Peyer's patch (tissue), 4 donors: Measurements from ENCODE around the gene SLC24A4. TPM values are rescaled to one million over a fixed set of nuclear protein-coding genes. Genes with fewer than 3 reads are reported as not detected.

Source experiments
- DNase-seq, 3 donors: peaks; one replicate each; pipeline ENCODE4 v3.0.0-alpha.2; 2017 to 2019
- H3K27ac ChIP-seq, 4 donors: fragments of 200-600 bp; sonication (generic); one replicate each; pipeline ENCODE4 v1.5.1; 2016 to 2019
- H3K27me3 ChIP-seq, 2 donors: fragments of 200-600 bp; sonication (generic); one replicate each; pipeline ENCODE4 v1.5.1; 2019
- H3K36me3 ChIP-seq, 3 donors: fragments of 200-600 bp; sonication (generic); one replicate each; pipeline ENCODE4 v1.5.1; 2016 to 2019
- H3K4me1 ChIP-seq, 4 donors: fragments of 200-600 bp; sonication (generic); one replicate each; pipeline ENCODE4 v1.5.1; 2016 to 2019
- H3K4me3 ChIP-seq, 4 donors: fragments of 200-600 bp; sonication (generic); 1 replicate in 3 of 4; 2 replicates in 1 of 4; pipeline ENCODE4 v1.5.1; 2016 to 2019; ENCODE audit warnings: mild to moderate bottlenecking in 1 of 4
- H3K9me3 ChIP-seq, 4 donors: fragments of 200-600 bp; sonication (generic); one replicate each; pipeline ENCODE4 v1.5.1; 2016 to 2019; ENCODE audit warnings: mild to moderate bottlenecking in 1 of 4
- POLR2A ChIP-seq, 2 donors: fragments of 450-650 bp; IDR thresholded peaks; one replicate each; pipeline ENCODE4 v1.5.1; 2017; ENCODE audit warnings: antibody characterized with exemption in 2 of 2, mild to moderate bottlenecking in 2 of 2, moderate library complexity in 2 of 2
- total RNA-seq, 4 donors: library from RNA; depleted of rRNA; stranded (reverse); fragments of >200 nt; gene quantifications; one replicate each; pipeline ENCODE4 v1.1.0, GENCODE V29; 2016
- TF ChIP-seq, protein P1 (sequence below), 6 experiments: fragments of 450-650 bp in 4 of 6; fragments of 200-600 bp in 2 of 6; sonication (generic) in 1 of 6; IDR thresholded peaks; one replicate each; pipeline ENCODE4 v1.5.1; 2017 to 2019; ENCODE audit warnings: antibody characterized with exemption in 6 of 6, mild to moderate bottlenecking in 3 of 6, moderate library complexity in 1 of 6

The SLC24A4 gene
- total RNA-seq, 4 donors from 2014 or later: 0.18 to 1.7 (median 0.54) TPM; not detected in 1

- Histone ChIP-seq H3K9me3 (no peaks in the 10 kb centered on the region), H3K27me3 (no peaks in the 10 kb centered on the region), H3K4me3 (no peak overlapping the region), H3K36me3 (no peaks in the 10 kb centered on the region), H3K27ac (no peak overlapping the region), H3K4me1 (no peaks in the 10 kb centered on the region)
- no peak for TF ChIP-seq POLR2A (IDR thresholded peaks at IDR 0.05)
- TF ChIP-seq, protein P1, sequence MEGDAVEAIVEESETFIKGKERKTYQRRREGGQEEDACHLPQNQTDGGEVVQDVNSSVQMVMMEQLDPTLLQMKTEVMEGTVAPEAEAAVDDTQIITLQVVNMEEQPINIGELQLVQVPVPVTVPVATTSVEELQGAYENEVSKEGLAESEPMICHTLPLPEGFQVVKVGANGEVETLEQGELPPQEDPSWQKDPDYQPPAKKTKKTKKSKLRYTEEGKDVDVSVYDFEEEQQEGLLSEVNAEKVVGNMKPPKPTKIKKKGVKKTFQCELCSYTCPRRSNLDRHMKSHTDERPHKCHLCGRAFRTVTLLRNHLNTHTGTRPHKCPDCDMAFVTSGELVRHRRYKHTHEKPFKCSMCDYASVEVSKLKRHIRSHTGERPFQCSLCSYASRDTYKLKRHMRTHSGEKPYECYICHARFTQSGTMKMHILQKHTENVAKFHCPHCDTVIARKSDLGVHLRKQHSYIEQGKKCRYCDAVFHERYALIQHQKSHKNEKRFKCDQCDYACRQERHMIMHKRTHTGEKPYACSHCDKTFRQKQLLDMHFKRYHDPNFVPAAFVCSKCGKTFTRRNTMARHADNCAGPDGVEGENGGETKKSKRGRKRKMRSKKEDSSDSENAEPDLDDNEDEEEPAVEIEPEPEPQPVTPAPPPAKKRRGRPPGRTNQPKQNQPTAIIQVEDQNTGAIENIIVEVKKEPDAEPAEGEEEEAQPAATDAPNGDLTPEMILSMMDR (IDR thresholded peaks at IDR 0.05): no peak
- DNase-seq: no peak
Measured at GRCh38 chr14:92500491-92500941, 177.6 kb downstream of the SLC24A4 start.

- H3K27me3 ChIP-seq: no peaks in the 10 kb centered on the region
- H3K4me1 ChIP-seq: peaks cover 0 to 13% (median 0%) of the 10 kb centered on the region in 4 donors
- no peaks in the 10 kb centered on the region for H3K9me3 ChIP-seq
- H3K36me3 ChIP-seq: no peaks in the 10 kb centered on the region
- no peak overlapping the region for H3K4me3 ChIP-seq
- H3K27ac ChIP-seq: no peak overlapping the region
- TF ChIP-seq, protein P1 (IDR thresholded peaks at IDR 0.05): no peak
- no peak for TF ChIP-seq POLR2A (IDR thresholded peaks at IDR 0.05)
- DNase-seq: no peak
Measured at GRCh38 chr14:92501891-92502351, 179.0 kb downstream of the SLC24A4 start.

DNA sequence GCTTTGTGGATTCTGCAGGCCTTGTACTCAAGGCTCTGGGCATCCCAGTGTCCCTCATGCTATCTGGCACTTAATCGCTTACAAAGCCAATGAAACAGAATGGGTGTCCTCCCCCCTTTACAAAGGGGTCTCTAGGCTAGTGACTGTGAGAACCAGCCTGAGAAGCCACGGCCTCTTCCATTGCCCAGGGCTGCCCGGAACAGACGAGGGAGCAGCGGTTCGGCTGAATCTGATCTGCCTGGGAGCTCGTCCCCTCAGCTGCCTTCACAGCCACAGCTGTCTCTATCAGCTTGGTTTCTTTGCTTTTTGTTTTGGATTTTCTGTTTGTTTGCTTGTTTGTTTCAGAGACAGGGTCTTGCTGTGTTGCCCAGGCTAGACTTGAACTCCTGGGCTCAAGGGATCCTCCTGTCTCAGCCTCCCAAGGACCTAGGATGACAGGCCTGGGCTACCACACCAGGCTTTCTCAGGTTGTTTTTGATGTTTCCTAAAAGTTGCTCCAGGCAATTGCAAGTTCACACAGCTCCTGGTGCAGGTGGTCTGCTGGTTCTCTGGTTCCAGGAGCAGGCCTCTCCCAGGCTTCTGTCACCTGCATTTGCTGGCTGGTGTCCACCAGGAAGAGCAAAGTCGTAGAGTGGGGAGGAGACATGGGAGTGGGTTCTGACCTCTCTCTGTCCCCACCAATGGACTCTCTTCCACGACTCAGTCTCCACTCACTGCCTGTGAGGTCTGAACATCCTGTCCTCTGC, 179.7 kb downstream of the SLC24A4 start:
- Histone ChIP-seq H3K36me3 (no peaks in the 10 kb centered on the region), H3K4me3 (no peak overlapping the region), H3K4me1 (peaks cover 0 to 13% (median 4%) of the 10 kb centered on the region in 4 donors), H3K9me3 (no peaks in the 10 kb centered on the region), H3K27ac (no peak overlapping the region), H3K27me3 (no peaks in the 10 kb centered on the region)
- peak in 1 of 3 donors; percentile 34 for DNase-seq
- TF ChIP-seq, protein P1 (IDR thresholded peaks at IDR 0.05): no peak
- no peak for TF ChIP-seq POLR2A (IDR thresholded peaks at IDR 0.05)

DNA sequence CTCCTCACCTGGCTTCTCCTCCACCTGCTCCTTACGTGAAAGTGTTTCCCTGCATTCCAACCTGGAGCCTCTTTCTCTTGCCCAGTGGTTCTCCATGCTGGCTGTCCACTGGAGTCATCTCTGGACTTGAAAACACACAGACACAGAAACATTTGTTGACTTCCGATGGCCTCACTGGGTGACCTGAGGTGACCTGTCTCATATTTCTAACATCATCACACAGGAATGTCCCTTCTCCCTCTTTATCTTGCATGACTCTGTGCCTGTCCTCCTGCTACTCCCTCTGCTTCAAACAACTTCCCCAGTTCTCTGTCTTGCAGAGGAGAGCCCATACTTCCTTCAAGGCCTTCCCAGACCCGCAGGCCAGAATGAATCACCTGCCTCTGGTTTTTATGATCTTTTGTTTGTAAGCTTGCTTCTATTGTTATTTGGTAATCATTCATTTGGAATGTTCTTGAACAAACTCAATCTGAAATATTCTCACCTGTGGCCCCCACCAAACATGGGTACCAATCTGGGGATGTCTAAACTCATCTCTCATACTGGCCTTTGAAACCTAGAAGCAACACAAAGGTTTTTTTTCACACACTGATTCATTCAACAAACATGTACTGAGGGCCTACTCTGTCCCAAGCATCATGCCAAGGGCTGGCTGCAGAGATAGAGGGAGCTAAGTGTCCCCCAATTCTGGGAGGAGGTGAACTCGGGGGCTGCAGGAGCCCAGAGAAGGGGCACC, 181.0 kb downstream of the SLC24A4 start:
- Histone ChIP-seq H3K4me3 (no peak overlapping the region), H3K27me3 (no peaks in the 10 kb centered on the region), H3K27ac (no peak overlapping the region), H3K4me1 (peaks cover 0 to 13% (median 5%) of the 10 kb centered on the region in 4 donors), H3K36me3 (no peaks in the 10 kb centered on the region), H3K9me3 (no peaks in the 10 kb centered on the region)
- peak in 1 of 3 donors; percentile 35 for DNase-seq
- TF ChIP-seq POLR2A (IDR thresholded peaks at IDR 0.05): no peak
- TF ChIP-seq, protein P1 (IDR thresholded peaks at IDR 0.05): no peak

GRCh38 chr14:92505826-92506225, 182.9 kb downstream of the SLC24A4 start:
- TF ChIP-seq, protein P1 (IDR thresholded peaks at IDR 0.05): no peak
- TF ChIP-seq POLR2A (IDR thresholded peaks at IDR 0.05): no peak
- Histone ChIP-seq H3K9me3 (no peaks in the 10 kb centered on the region), H3K4me1 (peaks cover 0 to 13% (median 5%) of the 10 kb centered on the region in 4 donors), H3K27ac (peak overlapping the region in 1 of 4 donors; percentile 75), H3K36me3 (no peaks in the 10 kb centered on the region), H3K27me3 (no peaks in the 10 kb centered on the region), H3K4me3 (no peak overlapping the region)
- no peak for DNase-seq
